HCT116 (cell line): Measurements from ENCODE around the gene NLGN2. TPM values are rescaled to one million over a fixed set of nuclear protein-coding genes. Genes with fewer than 3 reads are reported as not detected.

Source experiments
- ATAC-seq: fragments of 200-7000 bp; cut with Tn5 transposase; 2 replicates; pipeline ENCODE4 v1.9.1; 2020; ENCODE audit warnings: mild to moderate bottlenecking, moderate library complexity
- BruUV-seq: library from RNA; stranded (reverse); fragments of 400-500 nt; replicated peaks from 2 replicates; lab custom pipeline; 2021; lab: Mats Ljungman, UMichigan
- CTCF ChIA-PET: fragments of 300-600 bp; sonication (Branson Sonifier 250); formaldehyde crosslinking; loops from one replicate; lab custom pipeline; 2021; ENCODE audit warnings: antibody characterized with exemption; lab: Charles Lee
- POLR2A ChIA-PET: fragments of 300-600, 350-600 bp; sonication (Branson Sonifier 250); formaldehyde crosslinking; loops from one replicate; lab custom pipeline; 2021; ENCODE audit warnings: antibody characterized with exemption; lab: Charles Lee
- RAD21 ChIA-PET, 2 experiments: fragments of 300-600 bp; sonication (Branson Sonifier 250); formaldehyde crosslinking; loops; one replicate each; lab custom pipeline; 2023; ENCODE audit warnings: low total read pairs in 2 of 2; ENCODE audit not compliant: uncharacterized antibody in 2 of 2, unreplicated experiment in 2 of 2, low non-redundant PET in 1 of 2; lab: Charles Lee
- DNase-seq: peaks from one replicate; pipeline ENCODE4 v3.0.0-alpha.2; 2010; ENCODE audit warnings: low read depth, low spot score
- H2AFZ ChIP-seq: fragments of 200-600 bp; shearing (Covaris generic), sonication (generic); 2 replicates; pipeline ENCODE4 v1.6.1; 2017; ENCODE audit warnings: low read depth, mixed run types, mixed read lengths, antibody characterized with exemption, low read length; ENCODE audit not compliant: poor library complexity, severe bottlenecking
- H3K27ac ChIP-seq: 2 replicates; pipeline ENCODE4 v1.5.1; 2012; ENCODE audit warnings: low read depth, low read length
- H3K27me3 ChIP-seq: fragments of 200-600 bp; sonication (generic); 2 replicates; pipeline ENCODE4 v1.6.1; 2016; ENCODE audit warnings: mixed run types, low read length, mixed read lengths; ENCODE audit not compliant: insufficient read depth
- H3K36me3 ChIP-seq, 2 experiments: fragments of 200-500 bp in 1 of 2; fragments of 200-600 bp in 1 of 2; sonication (Bioruptor generic) in 1 of 2; sonication (generic) in 1 of 2; 2 replicates each; pipeline versions ENCODE4 v1.5.1 to v1.6.1; 2014 to 2016; ENCODE audit warnings: low read length in 2 of 2, inconsistent platforms in 1 of 2, mixed read lengths in 1 of 2, mixed run types in 1 of 2; ENCODE audit not compliant: insufficient read depth in 2 of 2, control insufficient read depth in 1 of 2
- H3K4me1 ChIP-seq, 2 experiments: fragments of 200-600 bp in 1 of 2; sonication (generic) in 1 of 2; 2 replicates each; pipeline versions ENCODE4 v1.5.1 to v1.6.1; 2012 to 2017; ENCODE audit warnings: low read length in 2 of 2, inconsistent platforms in 1 of 2, mild to moderate bottlenecking in 1 of 2, mixed read lengths in 1 of 2, mixed run types in 1 of 2, moderate library complexity in 1 of 2; ENCODE audit not compliant: insufficient read depth in 2 of 2, control insufficient read depth in 1 of 2
- H3K4me2 ChIP-seq: fragments of 200-600 bp; sonication (generic); 2 replicates; pipeline ENCODE4 v1.6.1; 2017; ENCODE audit warnings: mixed run types, low read length, mixed read lengths
- H3K4me3 ChIP-seq, 2 experiments: fragments of 200-600 bp in 1 of 2; sonication (generic) in 1 of 2; replicated peaks in 1 of 2; 2 replicates each; pipeline ENCODE4 v1.5.1; 2011 to 2016; ENCODE audit warnings: low read length in 2 of 2, control low read depth in 1 of 2, low read depth in 1 of 2, mild to moderate bottlenecking in 1 of 2, mixed read lengths in 1 of 2, mixed run types in 1 of 2
- H3K79me2 ChIP-seq: fragments of 200-600 bp; sonication (generic); 2 replicates; pipeline ENCODE4 v1.6.1; 2017; ENCODE audit warnings: mild to moderate bottlenecking, mixed run types, low read length, moderate library complexity, mixed read lengths; ENCODE audit not compliant: insufficient read depth
- H3K9ac ChIP-seq: fragments of 200-600 bp; sonication (generic); 2 replicates; pipeline ENCODE4 v1.6.1; 2016; ENCODE audit warnings: low read length, mixed read lengths
- H3K9me2 ChIP-seq: fragments of 200-600 bp; sonication (generic), shearing (Covaris generic); 2 replicates; pipeline ENCODE4 v1.6.1; 2017; ENCODE audit warnings: mixed run types, mild to moderate bottlenecking, moderate library complexity; ENCODE audit not compliant: insufficient read depth
- H3K9me3 ChIP-seq, 2 experiments: fragments of 200-500 bp in 1 of 2; fragments of 200-600 bp in 1 of 2; sonication (Bioruptor generic) in 1 of 2; sonication (generic) in 1 of 2; 2 replicates each; pipeline ENCODE4 v1.6.1; 2014 to 2017; ENCODE audit warnings: low read length in 2 of 2, mixed read lengths in 2 of 2, inconsistent platforms in 1 of 2, low read depth in 1 of 2, mild to moderate bottlenecking in 1 of 2, mixed run types in 1 of 2, moderate library complexity in 1 of 2; ENCODE audit not compliant: control insufficient read depth in 1 of 2, insufficient read depth in 1 of 2
- H4K20me1 ChIP-seq: fragments of 200-600 bp; sonication (generic), shearing (Covaris generic); 2 replicates; pipeline ENCODE4 v1.6.1; 2017; ENCODE audit warnings: mixed run types, mild to moderate bottlenecking, moderate library complexity; ENCODE audit not compliant: insufficient read depth
- ELF1 ChIP-seq: IDR thresholded peaks from 2 replicates; pipeline ENCODE4 v1.6.1; 2012; ENCODE audit warnings: low read depth, borderline replicate concordance
- EZH2phosphoT487 ChIP-seq: fragments of 200-600 bp; IDR thresholded peaks from 2 replicates; pipeline ENCODE4 v1.6.1; 2018; ENCODE audit warnings: antibody characterized with exemption, borderline replicate concordance
- FOSL1 ChIP-seq: IDR thresholded peaks from 2 replicates; pipeline ENCODE4 v1.6.1; 2012; ENCODE audit warnings: low read depth
- MAX ChIP-seq: IDR thresholded peaks from 2 replicates; pipeline ENCODE4 v1.6.1; 2012
- POLR2A ChIP-seq: IDR thresholded peaks from 2 replicates; pipeline ENCODE4 v1.7.0; 2011; ENCODE audit warnings: borderline replicate concordance; ENCODE audit not compliant: insufficient read depth, insufficient read length; ENCODE audit errors: extremely low read depth
- SIN3A ChIP-seq: IDR thresholded peaks from 2 replicates; pipeline ENCODE4 v1.6.1; 2012; ENCODE audit warnings: low read depth
- SP1 ChIP-seq: IDR thresholded peaks from 2 replicates; pipeline ENCODE4 v1.6.1; 2012; ENCODE audit warnings: low read depth
- TCF7L2 ChIP-seq: IDR thresholded peaks from 2 replicates; pipeline ENCODE4 v1.7.0; 2011; ENCODE audit warnings: borderline replicate concordance, inconsistent platforms; ENCODE audit not compliant: insufficient read depth, insufficient read length; ENCODE audit errors: extremely low read depth
- YY1 ChIP-seq: IDR thresholded peaks from 2 replicates; pipeline ENCODE4 v1.6.1; 2011; ENCODE audit warnings: low read length, low read depth, moderate library complexity, mild to moderate bottlenecking; ENCODE audit not compliant: insufficient replicate concordance; ENCODE audit errors: extremely low read depth
- ZBTB33 ChIP-seq: IDR thresholded peaks from 2 replicates; pipeline ENCODE4 v1.6.1; 2011; ENCODE audit warnings: mild to moderate bottlenecking, low read length, moderate library complexity; ENCODE audit not compliant: insufficient replicate concordance; ENCODE audit errors: extremely low read depth
- ZFX ChIP-seq: fragments of 450-650 bp; IDR thresholded peaks from 2 replicates; pipeline ENCODE4 v1.6.1; 2017
- intact Hi-C: fragments of 100-400 bp; cut with micrococcal nuclease; formaldehyde crosslinking; loops from 2 replicates; pipeline ENCODE4 v1.10.0; 2022
- total RNA-seq: library from RNA; stranded (reverse); gene quantifications from one replicate; pipeline ENCODE4 v1.2.1, GENCODE V29; 2021; ENCODE audit not compliant: unreplicated experiment

NLGN2 gene
- total RNA-seq, 1 experiment from 2014 or later, result 60.5 TPM

- peak overlapping the region; percentile 98 for H3K4me2 ChIP-seq
- H3K36me3 ChIP-seq, result no peaks in the 10 kb centered on the region
- RAD21 ChIA-PET, result interaction anchor here in 1 of 2 experiments (0.7 kb wide), 2 partner anchors 40 to 67 kb away, joined by 3 read pairs; no protein-coding TSS in a partner anchor
- no peaks in the 10 kb centered on the region for H3K79me2 ChIP-seq
- H3K27me3 ChIP-seq, result no peaks in the 10 kb centered on the region
- POLR2A ChIA-PET, result interaction anchor here (0.6 to 2.6 kb wide), 6 partner anchors 9 to 43 kb away, joined by 3 to 19 read pairs (median 3); partner anchors contain the start of genes SLC35G6, TMEM102 and TMEM256
- H3K27ac ChIP-seq, result peak overlapping the region; percentile 70
- H3K9me2 ChIP-seq, result no peaks in the 10 kb centered on the region
- no peaks in the 10 kb centered on the region for H3K9me3 ChIP-seq
- no peak for TF ChIP-seq SP1
- TF ChIP-seq TCF7L2, result no peak
- TF ChIP-seq FOSL1, result no peak
- TF ChIP-seq EZH2phosphoT487, result no peak
- no peak for TF ChIP-seq SIN3A
- no peak for TF ChIP-seq ZFX
- no peak for TF ChIP-seq ZBTB33
- no peak for TF ChIP-seq ELF1
- no peak for TF ChIP-seq POLR2A
- no peak; the same call in 1 of the 2 replicates for TF ChIP-seq MAX
- no peak for TF ChIP-seq YY1
- H3K9ac ChIP-seq, result peak overlapping the region; percentile 64
- intact Hi-C loops, result loop anchor here (2.0 kb wide), 2 partner anchors 39 to 115 kb away; partner anchors contain the start of genes POLR2A and SENP3
- ATAC-seq (peak; percentile 84), DNase-seq (peak; percentile 38)
- no peaks in the 10 kb centered on the region for H4K20me1 ChIP-seq
- BruUV-seq, result no TSS peak
- H3K4me3 ChIP-seq, result peak overlapping the region; percentile 54 to 64
- H2AFZ ChIP-seq, result peak overlapping the region; percentile 68
- H3K4me1 ChIP-seq, result peaks cover 21 to 32% of the 10 kb centered on the region in 2 experiments
- CTCF ChIA-PET, result interaction anchor here (0.7 to 3.0 kb wide), 2 partner anchors 10 to 106 kb away, joined by 3 to 28 read pairs; partner anchors contain the start of gene TMEM102
These were observed 37.9 kb downstream of the NLGN2 start for GRCh38 chr17:7445619-7445968.
